SK-N-SH treated with all-trans-retinoic acid at 6 μM for 48 hours (cell line): Measurements from ENCODE around the gene KDM4B.

ENCODE experiments used
- ATAC-seq: fragments of 200-7000 bp; cut with Tn5 transposase; 3 replicates; pipeline ENCODE4 v1.9.1; 2020; ENCODE audit warnings: mild to moderate bottlenecking, moderate library complexity
- CREB5 ChIP-seq: fragments of 250-450 bp; sonication (Bioruptor Pico); IDR thresholded peaks from 2 replicates; pipeline ENCODE4 v1.5.1; 2020; ENCODE audit warnings: low read depth, mild to moderate bottlenecking, moderate library complexity
- CSRNP3 ChIP-seq: fragments of 250-450 bp; sonication (Bioruptor Pico); IDR thresholded peaks from 2 replicates; pipeline ENCODE4 v1.5.1; 2021; ENCODE audit warnings: mild to moderate bottlenecking, moderate library complexity
- ESRRG ChIP-seq: fragments of 250-450 bp; sonication (Bioruptor Pico); IDR thresholded peaks from 2 replicates; pipeline ENCODE4 v1.6.1; 2021; ENCODE audit warnings: mild to moderate bottlenecking
- GLIS3 ChIP-seq: fragments of 250-450 bp; sonication (Bioruptor Pico); IDR thresholded peaks from 2 replicates; pipeline ENCODE4 v1.5.0; 2020; ENCODE audit warnings: mild to moderate bottlenecking, moderate library complexity
- ISL1 ChIP-seq: fragments of 250-450 bp; sonication (Bioruptor Pico); IDR thresholded peaks from 2 replicates; pipeline ENCODE4 v2.1.2; 2022; ENCODE audit warnings: mild to moderate bottlenecking, moderate library complexity
- PATZ1 ChIP-seq: fragments of 250-450 bp; sonication (Bioruptor Pico); IDR thresholded peaks from 2 replicates; pipeline ENCODE4 v1.8.0; 2020; ENCODE audit warnings: mild to moderate bottlenecking, moderate library complexity, borderline replicate concordance
- POU6F1 ChIP-seq: fragments of 250-450 bp; sonication (Bioruptor Pico); IDR thresholded peaks from 2 replicates; pipeline ENCODE4 v1.8.0; 2021; ENCODE audit warnings: low read depth, mild to moderate bottlenecking, moderate library complexity, borderline replicate concordance
- PPARA ChIP-seq: fragments of 250-450 bp; sonication (Bioruptor Pico); IDR thresholded peaks from 2 replicates; pipeline ENCODE4 v1.5.0; 2020; ENCODE audit warnings: mild to moderate bottlenecking, borderline replicate concordance
- RARB ChIP-seq: fragments of 250-450 bp; sonication (Bioruptor Pico); IDR thresholded peaks from 2 replicates; pipeline ENCODE4 v1.8.0; 2021; ENCODE audit warnings: mild to moderate bottlenecking, moderate library complexity
- SNAI2 ChIP-seq: fragments of 250-450 bp; sonication (Bioruptor Pico); IDR thresholded peaks from 2 replicates; pipeline ENCODE4 v1.5.0; 2020; ENCODE audit warnings: mild to moderate bottlenecking, moderate library complexity
- TCF4 ChIP-seq: fragments of 250-450 bp; sonication (Bioruptor Pico); IDR thresholded peaks from 2 replicates; pipeline ENCODE4 v1.8.0; 2021; ENCODE audit warnings: mild to moderate bottlenecking, moderate library complexity, borderline replicate concordance
- TOX ChIP-seq: fragments of 250-450 bp; sonication (Bioruptor Pico); IDR thresholded peaks from 2 replicates; pipeline ENCODE4 v1.8.0; 2021; ENCODE audit warnings: mild to moderate bottlenecking, moderate library complexity, borderline replicate concordance
- TSHZ2 ChIP-seq: fragments of 250-450 bp; sonication (Bioruptor Pico); IDR thresholded peaks from 2 replicates; pipeline ENCODE4 v1.5.0; 2020; ENCODE audit warnings: mild to moderate bottlenecking, moderate library complexity
- ZC3H10 ChIP-seq: fragments of 250-450 bp; sonication (Bioruptor Pico); IDR thresholded peaks from 2 replicates; pipeline ENCODE4 v1.5.1; 2021; ENCODE audit warnings: mild to moderate bottlenecking, moderate library complexity
- ZFP3 ChIP-seq: fragments of 250-450 bp; sonication (Bioruptor Pico); IDR thresholded peaks from 2 replicates; pipeline ENCODE4 v1.5.0; 2020; ENCODE audit warnings: mild to moderate bottlenecking, moderate library complexity
- ZNF565 ChIP-seq: fragments of 450-650 bp; formaldehyde crosslinking; conservative IDR thresholded peaks from 2 replicates; pipeline ENCODE4 v1.5.0; 2020; ENCODE audit warnings: low read depth, mild to moderate bottlenecking, moderate library complexity
- ZNF70 ChIP-seq: fragments of 450-650 bp; formaldehyde crosslinking; IDR thresholded peaks from 2 replicates; pipeline ENCODE4 v1.5.0; 2020; ENCODE audit warnings: mild to moderate bottlenecking, moderate library complexity

Gene KDM4B

GRCh38 chr19:5108866-5109265 lies 140.0 kb downstream of the KDM4B start (continued):
- TF ChIP-seq TSHZ2 (CRISPR knock-in tag) (no peak), GLIS3 (CRISPR knock-in tag) (no peak), ZFP3 (no peak), RARB (no peak), TCF4 (CRISPR knock-in tag) (no peak), PPARA (CRISPR knock-in tag) (no peak), ISL1 (CRISPR knock-in tag) (no peak), CREB5 (no peak), ZNF565 (CRISPR knock-in tag) (no peak)

- no peak for ATAC-seq
Observed at GRCh38 chr19:5109560-5109959, 140.6 kb downstream of the KDM4B start.

GRCh38 chr19:5110546-5110945 lies 141.6 kb downstream of the KDM4B start:
- no peak for ATAC-seq
- TF ChIP-seq CSRNP3 (CRISPR knock-in tag) (no peak), ZNF565 (CRISPR knock-in tag) (no peak), SNAI2 (CRISPR knock-in tag) (no peak), GLIS3 (CRISPR knock-in tag) (no peak), ZC3H10 (CRISPR knock-in tag) (no peak), TSHZ2 (CRISPR knock-in tag) (no peak), ESRRG (CRISPR knock-in tag) (no peak), POU6F1 (no peak), PPARA (CRISPR knock-in tag) (no peak)

More at GRCh38 chr19:5109560-5109959, 140.6 kb downstream of the KDM4B start:
- TF ChIP-seq ZFP3 (no peak), PATZ1 (CRISPR knock-in tag) (no peak), ZNF565 (CRISPR knock-in tag) (no peak), TSHZ2 (CRISPR knock-in tag) (no peak), RARB (no peak), ISL1 (CRISPR knock-in tag) (no peak), ZNF70 (CRISPR knock-in tag) (no peak), SNAI2 (CRISPR knock-in tag) (no peak), TOX (CRISPR knock-in tag) (no peak)
